Stimulated activated naive CD8-positive, alpha-beta T cell treated with anti-CD3 and anti-CD28 coated beads, Interleukin-15, amount 100 ng/mL, for 72 hours (primary cell): ENCODE results near the gene YIPF2.

ENCODE experiments used
- ATAC-seq: fragments of 150-1000 bp; cut with Tn5 transposase; 2 replicates; pipeline ENCODE4 v1.10.0; 2021; ENCODE audit warnings: mild to moderate bottlenecking, moderate library complexity
- DNase-seq, 2 donors: peaks; one replicate each; pipeline ENCODE4 v3.0.0; 2021 to 2022
- H3K27ac Mint-ChIP-seq, 2 donors: one replicate each; pipeline ENCODE4 v1.8.0; 2022; ENCODE audit warnings: mild to moderate bottlenecking in 2 of 2, mixed read lengths in 2 of 2, moderate library complexity in 2 of 2
- H3K27me3 Mint-ChIP-seq: one replicate; pipeline ENCODE4 v1.8.0; 2022; ENCODE audit warnings: mixed read lengths
- H3K4me1 Mint-ChIP-seq: one replicate; pipeline ENCODE4 v1.8.0; 2022; ENCODE audit warnings: mild to moderate bottlenecking, mixed read lengths
- H3K4me3 Mint-ChIP-seq, 2 donors: one replicate each; pipeline ENCODE4 v1.8.0; 2022; ENCODE audit warnings: mild to moderate bottlenecking in 2 of 2, mixed read lengths in 2 of 2, moderate library complexity in 1 of 2
- H3K9me3 Mint-ChIP-seq, 2 donors: one replicate each; pipeline ENCODE4 v1.8.0; 2022; ENCODE audit warnings: mixed read lengths in 2 of 2

The YIPF2 gene

DNA sequence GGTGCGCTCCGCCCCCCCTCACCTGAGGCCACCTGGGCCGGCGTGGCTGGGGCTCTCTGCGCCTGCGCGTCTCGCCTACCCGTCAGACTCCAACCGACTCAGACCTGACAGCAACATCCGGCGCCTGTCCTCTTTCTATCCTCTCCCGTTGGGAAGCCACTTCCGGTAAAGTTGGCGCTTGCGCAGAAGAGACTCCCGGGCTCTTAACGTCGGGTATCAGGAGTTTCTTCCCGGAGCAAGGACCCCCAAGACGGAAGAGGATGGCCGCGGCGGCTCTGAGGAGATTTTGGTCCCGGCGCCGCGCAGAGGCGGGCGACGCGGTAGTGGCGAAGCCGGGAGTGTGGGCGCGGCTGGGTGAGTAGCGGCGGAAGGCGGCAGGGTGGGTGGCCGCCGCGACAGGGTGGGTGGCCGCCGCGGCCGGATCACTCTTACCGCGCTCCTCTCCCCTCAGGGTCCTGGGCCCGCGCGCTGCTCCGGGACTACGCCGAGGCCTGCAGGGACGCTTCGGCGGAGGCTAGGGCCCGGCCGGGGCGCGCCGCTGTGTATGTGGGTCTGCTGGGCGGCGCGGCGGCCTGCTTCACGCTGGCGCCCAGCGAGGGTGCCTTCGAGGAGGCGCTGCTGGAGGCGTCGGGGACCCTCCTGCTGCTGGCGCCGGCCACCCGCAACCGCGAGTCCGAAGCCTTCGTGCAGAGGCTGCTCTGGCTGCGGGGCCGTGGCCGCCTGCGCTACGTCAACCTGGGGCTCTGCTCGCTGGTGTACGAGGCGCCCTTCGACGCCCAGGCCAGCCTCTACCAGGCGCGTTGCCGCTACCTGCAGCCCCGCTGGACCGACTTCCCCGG lies at the start of gene YIPF2, which contains the start of gene TIMM29:
Gene YIPF2 (minus strand): TSS at position 77 of the 839 bp plus-strand sequence. CDS start 229 bp downstream, outside the sequence.
Gene TIMM29 (plus strand): TSS at position 249 of the 839 bp plus-strand sequence. CDS start 12 bp downstream, at position 261.
- ATAC-seq = peak; percentile 94
- Mint-ChIP-seq H3K4me3 (peak within 1 kb of the TSS; percentile 95 to 96), H3K9me3 (no peaks in the 10 kb centered on the region), H3K4me1 (peaks cover 33% of the 10 kb centered on the region), H3K27ac (peak within 1 kb of the TSS; percentile 93 to 97), H3K27me3 (no peaks in the 10 kb centered on the region)
- DNase-seq = peak; percentile 92 to 96

DNA sequence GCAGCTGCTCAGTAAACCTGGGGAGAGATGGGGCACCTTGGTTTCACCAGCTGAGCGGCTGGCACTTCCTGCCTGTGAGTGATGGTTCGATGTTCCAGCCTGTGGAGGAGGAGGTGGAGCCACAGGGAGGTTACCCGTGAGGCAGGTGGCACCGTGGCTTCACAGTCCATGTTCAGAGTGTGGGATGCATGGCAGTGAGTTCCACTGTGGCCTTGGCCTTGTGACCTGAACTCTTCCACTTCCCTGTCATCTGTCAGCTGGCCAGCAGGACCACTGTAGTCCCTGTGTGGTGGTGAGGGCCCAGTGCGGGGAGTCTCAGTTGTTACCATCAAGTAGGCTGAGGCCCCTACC lies 49.3 kb upstream of the YIPF2 start:
- ATAC-seq = no peak
- no peaks in the 10 kb centered on the region for H3K27me3 Mint-ChIP-seq
- no peak overlapping the region for H3K4me3 Mint-ChIP-seq
- peaks cover 51% of the 10 kb centered on the region for H3K4me1 Mint-ChIP-seq
- H3K9me3 Mint-ChIP-seq = no peaks in the 10 kb centered on the region
- DNase-seq = no peak
- H3K27ac Mint-ChIP-seq = no peak overlapping the region

DNA sequence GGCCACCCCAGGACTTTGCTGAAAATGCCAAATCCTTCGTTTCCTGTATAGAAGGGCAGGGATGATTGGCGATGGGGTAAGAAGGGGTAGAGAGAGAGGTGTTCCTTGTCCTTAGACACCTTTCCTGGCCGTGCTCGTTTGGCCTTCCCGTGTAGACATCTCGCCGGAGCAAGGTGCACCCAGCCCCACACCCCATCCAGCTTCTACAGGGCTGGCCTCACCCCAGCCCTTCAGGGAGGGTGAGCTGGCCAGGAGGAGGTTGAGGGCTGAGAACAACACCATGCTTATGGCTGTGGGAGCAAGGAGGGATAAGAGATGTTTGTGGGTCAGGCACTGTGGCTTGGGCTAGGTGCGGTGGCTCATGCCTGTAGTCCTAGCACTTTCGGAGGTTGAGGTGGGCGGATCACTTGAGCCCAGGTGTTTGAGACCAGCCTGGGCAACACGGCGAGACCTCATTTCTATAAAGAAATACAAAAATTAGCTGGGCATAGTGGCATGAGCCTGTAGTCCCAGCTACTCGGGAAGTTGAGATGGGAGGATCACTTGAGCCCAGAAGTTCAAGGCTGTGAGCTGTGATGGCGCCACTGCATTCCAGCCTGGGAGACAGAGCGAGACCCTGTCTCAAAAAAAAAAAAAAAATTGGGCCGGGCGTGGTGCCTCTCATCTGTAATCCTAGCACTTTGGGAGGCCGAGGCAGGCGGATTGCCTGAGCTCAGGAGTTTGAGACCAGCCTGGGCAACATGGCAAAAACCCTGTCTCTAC lies 47.9 kb upstream of the YIPF2 start:
- peaks cover 49% of the 10 kb centered on the region for H3K4me1 Mint-ChIP-seq
- peak overlapping the region in 1 of 2 donors; percentile 55 for H3K27ac Mint-ChIP-seq
- H3K4me3 Mint-ChIP-seq = no peak overlapping the region
- H3K27me3 Mint-ChIP-seq = no peaks in the 10 kb centered on the region
- ATAC-seq (no peak), DNase-seq (no peak)
- H3K9me3 Mint-ChIP-seq = no peaks in the 10 kb centered on the region

DNA sequence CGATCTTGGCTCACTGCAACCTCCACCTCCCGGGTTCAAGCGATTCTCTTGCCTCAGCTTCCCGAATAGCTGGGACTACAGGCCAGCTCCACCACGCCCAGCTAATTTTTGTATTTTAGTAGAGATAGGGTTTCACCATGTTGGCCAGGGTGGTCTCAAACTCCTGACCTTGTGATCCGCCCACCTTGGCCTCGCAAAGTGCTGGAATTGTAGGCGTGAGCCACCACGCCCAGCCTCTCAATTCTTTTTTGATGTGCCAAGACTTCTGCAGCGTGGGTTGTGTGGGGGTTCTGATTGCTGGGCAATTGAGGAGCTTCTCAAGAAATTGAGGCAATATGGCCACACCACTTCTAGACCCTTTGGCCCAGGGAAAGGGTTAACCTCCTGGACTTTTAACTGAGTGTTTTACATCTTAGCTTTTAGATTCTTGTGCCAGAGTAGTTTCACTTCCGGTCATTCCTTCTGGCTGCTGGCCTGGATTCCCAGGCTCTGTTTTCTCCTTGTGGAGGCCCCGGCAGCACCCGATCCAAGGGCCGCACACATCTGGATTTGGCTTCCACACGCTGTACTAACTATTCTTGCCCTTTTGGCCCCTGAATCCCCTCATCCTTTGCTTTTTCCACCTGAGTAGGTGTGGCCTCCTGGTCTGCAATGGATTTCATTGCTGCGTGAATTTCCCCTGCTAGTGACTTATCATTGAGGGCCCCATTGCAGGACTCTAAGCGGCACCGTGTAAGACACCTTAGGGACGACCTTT lies 47.1 kb upstream of the YIPF2 start:
- no peaks in the 10 kb centered on the region for H3K9me3 Mint-ChIP-seq
- no peaks in the 10 kb centered on the region for H3K27me3 Mint-ChIP-seq
- peaks cover 52% of the 10 kb centered on the region for H3K4me1 Mint-ChIP-seq
- peak overlapping the region in 1 of 2 donors; percentile 19 for H3K27ac Mint-ChIP-seq
- no peak overlapping the region for H3K4me3 Mint-ChIP-seq
- no peak for DNase-seq
- ATAC-seq = no peak

DNA sequence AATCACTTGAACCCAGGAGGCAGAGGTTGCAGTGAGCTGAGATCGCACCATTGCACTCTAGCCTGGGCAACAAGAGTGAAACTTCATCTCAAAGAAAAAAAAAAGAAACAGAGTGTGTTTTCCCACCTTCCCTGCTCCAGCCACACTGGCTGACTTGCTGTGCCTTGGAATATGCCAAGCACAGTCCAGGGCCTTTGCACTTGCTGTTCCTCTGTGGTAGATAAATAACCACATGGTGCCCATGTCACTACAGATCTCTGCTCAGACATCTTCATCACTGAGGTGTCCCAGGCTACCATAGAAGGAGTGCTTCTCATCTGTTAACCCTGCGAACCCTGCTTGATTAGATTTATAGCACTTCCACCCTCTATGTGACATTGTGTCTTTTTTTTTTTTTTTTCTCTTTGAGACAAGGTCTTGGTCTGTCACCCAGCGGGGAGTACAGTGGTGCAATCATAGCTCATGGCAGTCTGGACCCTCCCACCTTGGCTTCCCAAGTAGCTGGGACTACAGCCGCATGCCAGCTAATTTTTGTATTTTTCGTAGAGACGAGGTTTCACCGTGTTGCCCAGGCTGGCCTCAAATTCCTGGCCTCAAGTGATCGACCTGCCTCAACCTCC lies 42.8 kb upstream of the YIPF2 start:
- H3K4me3 Mint-ChIP-seq = no peak overlapping the region
- no peak for ATAC-seq
- no peak overlapping the region for H3K27ac Mint-ChIP-seq
- no peaks in the 10 kb centered on the region for H3K9me3 Mint-ChIP-seq
- DNase-seq = no peak
- no peaks in the 10 kb centered on the region for H3K27me3 Mint-ChIP-seq
- peaks cover 63% of the 10 kb centered on the region for H3K4me1 Mint-ChIP-seq

DNA sequence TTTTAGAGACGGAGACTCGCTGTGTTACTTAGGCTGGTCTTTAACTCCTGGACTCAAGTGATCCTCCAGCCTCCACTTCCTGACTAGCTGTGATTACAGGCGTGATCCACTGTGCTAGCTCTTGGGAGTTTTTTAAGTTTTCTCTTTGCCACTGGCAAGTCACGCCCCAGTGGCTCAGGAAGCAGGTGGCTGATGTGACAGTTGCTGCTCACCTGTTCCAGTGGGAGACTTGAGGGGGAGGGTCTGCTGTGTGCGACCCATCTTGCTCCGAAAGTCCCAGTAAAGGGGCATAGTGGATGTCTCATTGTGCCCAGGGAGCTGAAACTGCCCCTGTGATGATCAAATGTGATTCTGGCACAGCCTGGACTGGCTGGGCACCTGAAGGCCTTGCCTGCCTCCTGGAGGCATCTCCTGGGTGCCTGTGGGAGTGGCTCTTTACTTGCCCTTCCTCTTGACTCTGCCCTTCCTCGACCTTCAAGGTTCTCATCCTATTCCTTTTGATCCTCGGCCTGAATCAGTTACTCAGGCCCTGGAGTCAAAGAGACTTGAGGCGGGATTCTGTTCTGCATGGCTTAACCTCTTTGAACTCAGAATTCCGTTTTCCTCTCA lies 40.2 kb upstream of the YIPF2 start:
- H3K4me1 Mint-ChIP-seq = peaks cover 67% of the 10 kb centered on the region
- H3K9me3 Mint-ChIP-seq = no peaks in the 10 kb centered on the region
- H3K27me3 Mint-ChIP-seq = no peaks in the 10 kb centered on the region
- no peak for DNase-seq
- no peak overlapping the region for H3K4me3 Mint-ChIP-seq
- H3K27ac Mint-ChIP-seq = peak overlapping the region in 1 of 2 donors; percentile 87
- no peak for ATAC-seq

DNA sequence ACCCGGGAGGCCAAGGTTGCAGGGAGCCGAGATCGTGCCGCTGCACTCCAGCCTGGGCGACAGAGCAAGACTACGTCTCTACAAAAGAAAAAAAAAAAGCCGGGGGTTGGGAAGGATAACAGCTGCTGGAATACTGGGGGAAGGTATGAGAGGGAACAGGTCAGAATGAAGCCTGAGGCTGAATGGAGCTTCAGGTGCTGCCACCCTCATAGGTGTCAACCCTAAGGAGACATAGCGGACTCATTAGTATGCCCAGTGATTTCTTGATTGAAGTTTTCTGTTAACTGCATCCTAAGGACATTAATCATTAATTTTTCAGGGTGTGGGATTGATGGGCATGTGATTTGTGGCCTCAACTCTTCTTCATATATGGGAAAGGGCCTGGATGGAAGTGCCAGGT lies 38.4 kb upstream of the YIPF2 start:
- no peaks in the 10 kb centered on the region for H3K9me3 Mint-ChIP-seq
- no peak overlapping the region for H3K4me3 Mint-ChIP-seq
- ATAC-seq (no peak), DNase-seq (no peak)
- no peaks in the 10 kb centered on the region for H3K27me3 Mint-ChIP-seq
- no peak overlapping the region for H3K27ac Mint-ChIP-seq
- peaks cover 78% of the 10 kb centered on the region for H3K4me1 Mint-ChIP-seq

DNA sequence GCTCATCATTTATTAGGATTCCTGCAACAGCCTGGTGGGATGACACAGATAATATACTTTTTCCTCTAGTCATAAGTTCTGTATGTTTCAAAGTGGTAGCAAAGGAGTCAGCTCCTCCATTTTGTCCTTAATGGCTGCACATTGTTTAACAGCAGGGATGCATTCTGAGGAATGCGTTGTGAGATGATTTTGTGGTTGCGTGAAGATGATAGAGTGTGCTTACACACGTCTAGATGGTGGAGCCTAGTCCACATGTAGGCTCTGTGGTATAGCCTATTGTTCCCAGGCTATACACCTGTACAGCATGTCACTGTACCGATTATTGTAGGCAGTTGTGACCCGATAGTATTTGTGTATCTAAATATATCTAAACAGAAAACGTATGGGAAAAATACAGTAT lies 37.0 kb upstream of the YIPF2 start:
- H3K27ac Mint-ChIP-seq = peak overlapping the region in 1 of 2 donors; percentile 74
- DNase-seq (no peak), ATAC-seq (no peak)
- peaks cover 77% of the 10 kb centered on the region for H3K4me1 Mint-ChIP-seq
- no peaks in the 10 kb centered on the region for H3K9me3 Mint-ChIP-seq
- H3K27me3 Mint-ChIP-seq = no peaks in the 10 kb centered on the region
- H3K4me3 Mint-ChIP-seq = no peak overlapping the region

DNA sequence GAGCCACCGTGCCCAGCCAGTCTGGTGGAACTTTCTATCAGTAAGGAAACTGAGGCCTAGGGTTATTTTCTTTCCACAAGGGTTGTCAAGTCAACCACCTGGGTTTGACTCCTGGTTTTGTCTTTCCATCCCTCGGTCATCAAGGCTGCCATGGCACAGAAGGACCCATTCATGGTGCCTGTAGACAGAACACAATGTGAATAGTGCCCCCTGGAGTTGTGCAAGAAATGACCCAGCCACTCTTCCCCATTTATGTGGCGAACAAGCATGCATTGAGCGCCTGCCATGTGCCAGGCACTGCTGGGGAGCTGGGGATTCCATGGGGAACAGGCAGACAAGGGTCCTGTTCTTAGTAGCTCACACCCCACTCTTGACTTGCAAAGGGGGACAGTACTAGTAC lies 36.5 kb upstream of the YIPF2 start:
- Mint-ChIP-seq H3K27me3 (no peaks in the 10 kb centered on the region), H3K27ac (peak overlapping the region in 1 of 2 donors; percentile 63), H3K4me1 (peaks cover 73% of the 10 kb centered on the region), H3K9me3 (no peaks in the 10 kb centered on the region), H3K4me3 (no peak overlapping the region)
- no peak for DNase-seq
- no peak for ATAC-seq

DNA sequence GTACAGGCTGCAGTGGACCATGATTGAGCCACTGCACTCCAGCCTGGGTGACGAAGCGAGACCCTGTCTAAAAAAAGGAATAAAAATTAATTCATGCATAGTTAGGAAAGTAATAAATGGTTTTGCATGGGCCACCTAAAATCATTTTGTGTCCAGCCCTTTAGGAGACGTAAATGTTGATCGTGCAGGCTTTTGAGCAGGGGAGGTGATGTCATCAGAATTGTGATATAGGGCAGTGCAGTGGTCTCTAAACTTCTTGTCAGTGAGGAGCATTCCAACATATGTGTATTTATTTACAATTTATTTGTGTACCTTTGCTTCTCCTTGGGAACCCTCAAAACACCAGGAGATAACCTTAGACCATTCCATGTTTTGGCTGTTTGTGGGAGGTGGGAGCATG lies 35.4 kb upstream of the YIPF2 start:
- Mint-ChIP-seq H3K27ac (no peak overlapping the region), H3K4me3 (peak overlapping the region; percentile 79 to 89), H3K9me3 (no peaks in the 10 kb centered on the region), H3K27me3 (no peaks in the 10 kb centered on the region), H3K4me1 (peaks cover 71% of the 10 kb centered on the region)
- no peak for ATAC-seq
- no peak for DNase-seq

DNA sequence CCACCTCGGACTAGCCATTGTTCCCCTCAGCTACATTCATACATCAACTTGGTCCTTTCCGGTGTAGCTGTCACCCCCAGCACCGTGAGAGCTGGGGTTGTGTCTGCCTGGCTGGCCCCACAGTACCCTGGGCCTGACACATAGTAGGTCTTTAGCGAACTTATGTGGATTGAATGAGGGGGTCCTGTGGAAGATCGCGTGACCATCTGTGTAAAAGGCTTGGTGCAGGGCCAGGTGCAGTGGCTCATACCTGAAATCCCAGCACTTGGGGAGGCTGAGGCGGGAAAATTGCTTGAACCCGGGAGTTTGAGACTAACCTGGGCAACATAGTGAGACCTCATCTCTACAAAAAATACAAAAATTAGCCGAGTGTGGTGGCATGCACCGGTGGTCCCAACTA lies 34.4 kb upstream of the YIPF2 start:
- DNase-seq (no peak), ATAC-seq (no peak)
- peaks cover 62% of the 10 kb centered on the region for H3K4me1 Mint-ChIP-seq
- peak overlapping the region; percentile 89 to 93 for H3K4me3 Mint-ChIP-seq
- no peaks in the 10 kb centered on the region for H3K27me3 Mint-ChIP-seq
- no peak overlapping the region for H3K27ac Mint-ChIP-seq
- no peaks in the 10 kb centered on the region for H3K9me3 Mint-ChIP-seq

DNA sequence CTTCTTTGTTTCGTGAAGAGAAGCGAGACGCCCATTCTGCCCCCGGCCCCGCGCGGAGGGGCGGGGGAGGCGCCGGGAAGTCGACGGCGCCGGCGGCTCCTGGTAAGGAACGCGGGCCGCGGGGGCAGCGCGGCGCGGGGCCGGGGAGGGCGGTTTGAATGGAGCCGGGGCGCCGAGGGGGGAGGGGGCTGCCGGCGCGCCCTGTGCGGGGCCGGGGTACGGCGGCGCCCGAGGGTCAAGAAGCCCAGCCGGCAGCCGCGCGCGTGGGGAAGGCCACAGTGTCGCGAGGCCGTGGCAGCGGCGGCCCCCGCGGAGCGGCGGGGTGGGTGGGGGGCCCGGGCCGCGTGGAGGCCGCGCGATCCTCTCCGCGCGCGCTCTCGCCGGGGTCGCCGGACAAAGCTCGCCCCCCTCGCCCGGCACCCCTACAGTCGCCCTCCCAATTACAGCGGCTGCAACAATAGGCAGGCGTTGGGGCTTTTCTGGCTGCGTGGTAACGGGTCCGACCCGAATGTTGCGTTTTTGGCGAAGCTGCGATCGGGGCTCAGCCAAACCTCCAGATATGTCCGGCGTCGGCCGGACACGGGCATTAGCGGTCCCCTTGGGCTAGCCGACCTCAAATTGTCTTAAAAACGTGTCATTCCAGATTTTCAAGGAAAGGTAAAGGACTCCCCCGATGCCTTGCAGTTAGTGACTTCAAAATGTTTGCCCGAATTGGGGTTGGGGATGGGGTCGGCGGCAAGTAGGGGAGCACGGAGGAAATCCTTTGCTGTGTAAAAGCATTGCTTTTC lies 32.8 kb upstream of the YIPF2 start:
- peak overlapping the region in 1 of 2 donors; percentile 40 for H3K27ac Mint-ChIP-seq
- peak overlapping the region; percentile 91 to 93 for H3K4me3 Mint-ChIP-seq
- no peaks in the 10 kb centered on the region for H3K27me3 Mint-ChIP-seq
- DNase-seq (peak in 1 of 2 donors; percentile 69), ATAC-seq (peak; percentile 44)
- H3K4me1 Mint-ChIP-seq = peaks cover 53% of the 10 kb centered on the region
- H3K9me3 Mint-ChIP-seq = no peaks in the 10 kb centered on the region

DNA sequence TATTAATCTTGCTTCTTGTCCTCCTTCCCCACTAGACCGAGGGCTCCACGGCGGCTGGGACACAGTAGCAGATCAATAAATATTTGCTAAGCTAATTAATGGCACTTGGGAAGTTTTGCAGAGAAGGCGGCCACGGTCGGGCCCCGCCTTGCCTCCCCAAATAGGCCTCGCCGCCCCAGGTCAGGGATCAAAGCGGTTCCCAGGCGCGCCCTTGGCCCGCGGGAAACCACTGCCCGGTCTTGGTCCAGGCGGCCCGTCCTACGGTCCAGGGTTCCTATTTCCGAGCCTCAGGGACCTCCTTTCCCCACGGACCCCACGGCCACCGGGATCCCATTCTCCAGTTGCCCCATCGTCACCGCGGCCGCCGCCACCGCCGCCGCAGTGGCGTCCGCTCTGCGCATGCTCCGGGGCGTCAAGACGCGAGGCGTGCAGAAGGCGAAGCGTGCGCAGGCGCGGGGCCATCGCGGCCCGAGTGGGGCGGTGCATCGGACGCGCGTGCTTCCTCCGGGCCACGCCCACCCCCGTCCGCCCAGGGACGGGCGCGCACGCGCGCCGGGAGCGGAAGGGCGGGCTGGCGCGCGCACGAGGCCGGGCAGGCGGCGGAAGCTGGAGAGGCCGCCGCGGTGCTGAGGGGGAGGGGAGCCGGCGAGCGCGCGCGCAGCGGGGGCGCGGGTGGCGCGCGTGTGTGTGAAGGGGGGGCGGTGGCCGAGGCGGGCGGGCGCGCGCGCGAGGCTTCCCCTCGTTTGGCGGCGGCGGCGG lies 32.1 kb upstream of the YIPF2 start, which contains the start of gene SMARCA4:
Gene SMARCA4 (plus strand): TSS at position 717 of the 759 bp plus-strand sequence. CDS start 23,122 bp downstream, outside the sequence.
- peak within 1 kb of the TSS; percentile 96 to 99 for H3K27ac Mint-ChIP-seq
- H3K9me3 Mint-ChIP-seq = no peaks in the 10 kb centered on the region
- H3K4me1 Mint-ChIP-seq = peaks cover 48% of the 10 kb centered on the region
- no peaks in the 10 kb centered on the region for H3K27me3 Mint-ChIP-seq
- ATAC-seq (peak; percentile 76), DNase-seq (peak; percentile 98 to 99)
- H3K4me3 Mint-ChIP-seq = peak within 1 kb of the TSS; percentile 91 to 96
